ENCODE results near the gene PPP1R9B.

PPP1R9B gene

GRCh38 chr17:50190603-50191358 is 40.3 kb upstream of the PPP1R9B start:
- Mint-ChIP-seq H3K9me3 (no peaks in the 10 kb centered on the region), H3K4me3 (no peak overlapping the region), H3K36me3 (no peaks in the 10 kb centered on the region), H3K27ac (peak overlapping the region; percentile 32), H3K27me3 (no peaks in the 10 kb centered on the region), H3K4me1 (peaks cover 32 to 46% of the 10 kb centered on the region in 2 donors)
- ATAC-seq (replicated peaks) (no peak), DNase-seq (no peak)

- no peak for ATAC-seq (replicated peaks)
Observed at GRCh38 chr17:50190293-50190602, 39.8 kb upstream of the PPP1R9B start.

GRCh38 chr17:50189550-50190292 is 39.2 kb upstream of the PPP1R9B start:
- ATAC-seq (replicated peaks): no peak
- no peak for DNase-seq
- Mint-ChIP-seq H3K27me3 (no peaks in the 10 kb centered on the region), H3K9me3 (no peaks in the 10 kb centered on the region), H3K4me1 (peaks cover 36 to 49% of the 10 kb centered on the region in 2 donors), H3K36me3 (no peaks in the 10 kb centered on the region), H3K27ac (no peak overlapping the region), H3K4me3 (no peak overlapping the region)

More at GRCh38 chr17:50190293-50190602, 39.8 kb upstream of the PPP1R9B start:
- H3K9me3 Mint-ChIP-seq: no peaks in the 10 kb centered on the region
- H3K27me3 Mint-ChIP-seq: no peaks in the 10 kb centered on the region
- H3K4me3 Mint-ChIP-seq: no peak overlapping the region
- H3K36me3 Mint-ChIP-seq: no peaks in the 10 kb centered on the region
- peaks cover 31 to 46% of the 10 kb centered on the region in 2 donors for H3K4me1 Mint-ChIP-seq
- H3K27ac Mint-ChIP-seq: no peak overlapping the region
- DNase-seq: no peak

- H3K27me3 Mint-ChIP-seq: no peaks in the 10 kb centered on the region
- no peaks in the 10 kb centered on the region for H3K36me3 Mint-ChIP-seq
- no peak overlapping the region for H3K4me3 Mint-ChIP-seq
- no peak for ATAC-seq (replicated peaks)
- H3K4me1 Mint-ChIP-seq: peaks cover 41 to 56% of the 10 kb centered on the region in 2 donors
- no peak for DNase-seq
- peak overlapping the region; percentile 31 for H3K27ac Mint-ChIP-seq
- no peaks in the 10 kb centered on the region for H3K9me3 Mint-ChIP-seq
Observed at GRCh38 chr17:50188921-50189549, 38.6 kb upstream of the PPP1R9B start.

- H3K9me3 Mint-ChIP-seq: no peaks in the 10 kb centered on the region
- peaks cover 40 to 58% of the 10 kb centered on the region in 2 donors for H3K4me1 Mint-ChIP-seq
- no peaks in the 10 kb centered on the region for H3K27me3 Mint-ChIP-seq
- DNase-seq (no peak), ATAC-seq (replicated peaks) (no peak)
- H3K4me3 Mint-ChIP-seq: no peak overlapping the region
- H3K27ac Mint-ChIP-seq: no peak overlapping the region
- no peaks in the 10 kb centered on the region for H3K36me3 Mint-ChIP-seq
Observed at GRCh38 chr17:50188531-50188920, 38.0 kb upstream of the PPP1R9B start.

GRCh38 chr17:50187751-50188530 is 37.5 kb upstream of the PPP1R9B start:
- no peak overlapping the region for H3K4me3 Mint-ChIP-seq
- H3K4me1 Mint-ChIP-seq: peaks cover 39 to 58% of the 10 kb centered on the region in 2 donors
- no peak for ATAC-seq (replicated peaks)
- no peak overlapping the region for H3K27ac Mint-ChIP-seq
- H3K36me3 Mint-ChIP-seq: no peaks in the 10 kb centered on the region
- H3K27me3 Mint-ChIP-seq: no peaks in the 10 kb centered on the region
- DNase-seq: no peak
- no peaks in the 10 kb centered on the region for H3K9me3 Mint-ChIP-seq

- no peaks in the 10 kb centered on the region for H3K27me3 Mint-ChIP-seq
Observed at GRCh38 chr17:50187394-50187725, 36.9 kb upstream of the PPP1R9B start.

GRCh38 chr17:50186661-50187393 is 36.4 kb upstream of the PPP1R9B start:
- Mint-ChIP-seq H3K4me3 (no peak overlapping the region), H3K9me3 (no peaks in the 10 kb centered on the region), H3K27me3 (no peaks in the 10 kb centered on the region), H3K27ac (no peak overlapping the region), H3K36me3 (no peaks in the 10 kb centered on the region), H3K4me1 (peaks cover 37 to 52% of the 10 kb centered on the region in 2 donors)
- ATAC-seq (replicated peaks): no peak
- DNase-seq: no peak

More at GRCh38 chr17:50187394-50187725, 36.9 kb upstream of the PPP1R9B start:
- Mint-ChIP-seq H3K27ac (no peak overlapping the region), H3K9me3 (no peaks in the 10 kb centered on the region), H3K36me3 (no peaks in the 10 kb centered on the region), H3K4me1 (peaks cover 37 to 55% of the 10 kb centered on the region in 2 donors), H3K4me3 (no peak overlapping the region)
- DNase-seq: no peak
- ATAC-seq (replicated peaks): no peak

GRCh38 chr17:50185631-50186471 is 35.4 kb upstream of the PPP1R9B start:
- ATAC-seq (replicated peaks) (no peak), DNase-seq (no peak)
- no peak overlapping the region for H3K27ac Mint-ChIP-seq
- peaks cover 37 to 49% of the 10 kb centered on the region in 2 donors for H3K4me1 Mint-ChIP-seq
- H3K9me3 Mint-ChIP-seq: no peaks in the 10 kb centered on the region
- peak overlapping the region in 1 of 2 donors; percentile 33 for H3K4me3 Mint-ChIP-seq
- no peaks in the 10 kb centered on the region for H3K36me3 Mint-ChIP-seq
- H3K27me3 Mint-ChIP-seq: no peaks in the 10 kb centered on the region

GRCh38 chr17:50184611-50185398 is 34.3 kb upstream of the PPP1R9B start:
- no peak for DNase-seq
- Mint-ChIP-seq H3K4me3 (peak overlapping the region; percentile 33 to 53), H3K9me3 (no peaks in the 10 kb centered on the region), H3K4me1 (peaks cover 36 to 42% of the 10 kb centered on the region in 2 donors), H3K36me3 (no peaks in the 10 kb centered on the region), H3K27ac (peak overlapping the region; percentile 51), H3K27me3 (no peaks in the 10 kb centered on the region)
- ATAC-seq (replicated peaks): peak; percentile 46 to 50

- ATAC-seq (replicated peaks) (peak; percentile 30 to 37), DNase-seq (no peak)
- H3K4me3 Mint-ChIP-seq: peak overlapping the region; percentile 48 to 59
- peaks cover 36 to 39% of the 10 kb centered on the region in 2 donors for H3K4me1 Mint-ChIP-seq
- H3K9me3 Mint-ChIP-seq: no peaks in the 10 kb centered on the region
- no peaks in the 10 kb centered on the region for H3K36me3 Mint-ChIP-seq
- no peak overlapping the region for H3K27ac Mint-ChIP-seq
- H3K27me3 Mint-ChIP-seq: no peaks in the 10 kb centered on the region
Observed at GRCh38 chr17:50184064-50184463, 33.6 kb upstream of the PPP1R9B start.

- Mint-ChIP-seq H3K27me3 (no peaks in the 10 kb centered on the region), H3K27ac (no peak overlapping the region), H3K9me3 (no peaks in the 10 kb centered on the region), H3K4me1 (peaks cover 39 to 43% of the 10 kb centered on the region in 2 donors), H3K36me3 (no peaks in the 10 kb centered on the region), H3K4me3 (peak overlapping the region; percentile 8 to 48)
- peak; percentile 54 to 58 for ATAC-seq (replicated peaks)
- no peak for DNase-seq
Observed at GRCh38 chr17:50183421-50183994, 33.0 kb upstream of the PPP1R9B start.

Measured in stimulated activated naive B cell treated with anti-CD40 and anti-IgM and Interleukin-4, amounts not matched to agents 10 μg/mL and 1 μg/mL and 100 μg/mL, for 72 hours (primary cell).